HG03139 (cell line): Measurements from ENCODE around the gene MDP1.

Source experiments
- ATAC-seq: cut with Tn5 transposase; IDR thresholded peaks from one replicate; pipeline ENCODE4 v1.9.1; 2021; ENCODE audit not compliant: unreplicated experiment

MDP1 gene

GRCh38 chr14:24182110-24182882, 33.6 kb downstream of the MDP1 start:
- ATAC-seq: no peak

- ATAC-seq: no peak
Observed at GRCh38 chr14:24181371-24182077, 34.3 kb downstream of the MDP1 start.

DNA sequence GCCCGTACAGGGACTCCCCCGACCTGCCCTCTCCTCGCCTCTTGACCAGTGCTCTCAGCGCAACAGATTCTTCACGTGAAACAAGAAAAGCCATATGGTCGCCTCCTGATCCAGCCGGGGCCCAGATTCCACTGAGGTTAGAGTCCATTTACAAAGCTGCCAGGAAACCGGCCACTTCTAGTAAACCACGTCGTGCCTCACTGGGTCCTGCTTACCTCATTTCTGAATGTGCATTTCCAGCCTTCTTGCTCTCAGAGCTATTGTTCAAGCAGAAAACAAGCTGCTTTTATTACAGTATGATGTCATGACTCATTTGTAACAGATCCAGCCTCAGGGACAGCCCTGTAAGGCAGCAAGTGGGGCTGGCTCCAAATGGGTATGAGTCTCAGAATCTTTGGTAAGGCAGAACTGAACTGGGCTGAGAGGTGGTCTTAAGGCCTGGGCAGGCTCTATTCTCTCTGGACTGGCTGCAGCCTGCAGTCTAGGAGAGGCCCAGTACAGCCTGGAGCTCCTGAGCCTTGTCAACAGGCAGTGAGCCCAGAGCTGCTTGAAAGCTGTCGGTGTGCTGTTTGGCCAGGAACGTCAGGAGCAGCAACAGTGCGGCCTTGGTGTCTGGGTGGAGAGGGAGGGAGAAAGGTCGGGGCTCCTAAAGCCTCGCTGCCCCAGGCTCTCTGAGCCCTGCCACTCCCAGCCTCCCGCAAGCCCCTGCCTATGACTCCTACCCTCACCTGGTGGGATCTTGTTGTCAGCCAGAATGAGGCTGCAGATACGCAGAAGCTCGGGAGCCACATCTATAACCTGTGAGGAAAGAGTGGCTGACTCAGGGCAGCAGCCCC, 35.7 kb downstream of the MDP1 start:
- no peak for ATAC-seq

DNA sequence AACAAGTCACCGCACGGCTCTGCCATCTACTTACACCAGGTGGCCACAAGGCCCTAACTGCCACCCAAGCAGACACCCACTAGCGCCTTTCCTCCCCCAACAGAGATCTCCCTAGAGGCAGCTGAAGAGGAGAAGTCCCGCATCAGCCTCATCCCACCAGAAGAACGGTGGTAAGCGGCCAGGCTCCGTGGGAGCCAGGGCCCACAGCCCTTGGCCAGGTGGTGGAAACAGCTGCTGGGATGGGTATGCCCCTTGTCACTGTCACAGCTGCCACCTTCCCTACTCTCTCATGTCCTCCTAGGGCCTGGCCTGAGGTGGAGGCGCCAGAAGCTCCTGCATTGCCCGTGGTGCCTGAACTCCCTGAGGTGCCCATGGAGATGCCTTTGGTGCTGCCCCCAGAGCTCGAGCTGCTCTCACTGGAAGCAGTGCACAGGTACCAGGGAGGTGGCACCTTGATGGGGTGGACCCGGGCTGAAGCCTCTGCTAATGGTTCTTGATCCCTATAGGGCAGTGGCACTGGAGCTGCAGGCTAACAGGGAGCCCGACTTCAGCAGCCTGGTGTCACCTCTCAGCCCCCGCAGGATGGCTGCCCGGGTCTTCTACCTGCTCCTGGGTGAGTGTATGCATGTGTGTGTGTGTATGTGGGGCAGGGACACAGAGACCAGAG, 36.4 kb downstream of the MDP1 start:
- ATAC-seq: no peak

DNA sequence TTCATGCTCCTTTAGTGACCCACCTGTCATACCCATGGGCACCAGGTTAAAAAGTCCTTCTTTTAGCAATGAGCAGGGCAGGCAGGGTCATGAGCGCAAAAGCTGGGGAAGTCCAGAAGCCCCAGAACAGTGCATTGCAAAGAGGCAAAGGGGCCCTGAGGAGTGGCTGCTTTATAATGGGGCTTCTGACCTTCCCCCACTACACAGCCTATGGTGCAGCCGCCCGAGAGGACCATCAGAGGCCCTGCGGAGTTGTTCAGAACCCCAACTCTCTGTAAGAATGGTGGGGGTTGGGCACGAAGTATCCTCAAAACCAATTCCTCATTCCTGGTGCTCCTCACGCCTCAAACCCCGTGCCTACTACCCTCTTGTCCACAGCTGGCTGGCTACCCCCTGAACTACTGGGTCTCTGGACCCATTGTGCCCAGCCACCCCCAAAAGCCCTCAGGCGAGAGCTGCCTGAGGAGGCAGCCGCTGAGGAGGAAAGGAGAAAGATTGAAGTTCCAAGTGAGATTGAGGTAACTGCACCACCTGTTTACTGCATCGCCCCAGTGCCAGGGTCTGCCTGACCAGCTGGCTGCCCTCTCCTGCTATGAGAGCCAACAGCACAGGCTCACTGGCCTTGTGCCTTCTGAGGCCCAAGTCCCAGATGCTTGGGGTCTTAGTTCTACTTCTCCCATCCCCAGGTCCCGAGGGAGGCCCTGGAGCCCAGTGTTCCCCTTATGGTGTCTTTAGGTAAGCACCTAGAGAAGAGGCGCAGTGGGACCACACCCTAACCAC, 37.3 kb downstream of the MDP1 start:
- no peak for ATAC-seq

GRCh38 chr14:24177891-24178290, 38.0 kb downstream of the MDP1 start:
- no peak for ATAC-seq

GRCh38 chr14:24177041-24177825, 38.6 kb downstream of the MDP1 start:
- no peak for ATAC-seq

DNA sequence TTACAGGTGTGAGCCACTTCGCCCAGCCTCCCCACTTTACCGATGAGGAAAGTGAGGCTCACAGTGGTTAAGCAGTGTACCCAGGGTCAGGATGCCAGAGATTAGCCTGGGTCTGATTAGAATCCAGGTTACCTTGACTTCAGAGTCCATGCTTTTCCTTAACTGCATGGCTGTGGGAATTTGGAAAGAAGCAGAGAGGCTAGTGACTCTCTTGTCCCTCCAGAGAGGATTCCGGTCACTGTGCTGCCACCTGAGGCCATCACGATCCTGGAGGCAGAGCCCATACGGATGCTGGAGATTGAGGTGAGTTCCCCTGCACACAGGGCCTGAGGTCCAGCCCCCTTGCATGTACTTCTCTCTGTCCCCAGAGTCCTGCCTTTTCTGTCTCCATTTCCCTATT, 39.3 kb downstream of the MDP1 start:
- ATAC-seq: no peak

- no peak for ATAC-seq
Observed at GRCh38 chr14:24172871-24173281, 43.0 kb downstream of the MDP1 start.

- ATAC-seq: no peak
Observed at GRCh38 chr14:24172261-24172860, 43.5 kb downstream of the MDP1 start.

GRCh38 chr14:24171422-24172260, 44.2 kb downstream of the MDP1 start, which contains the start of gene REC8:
TSS of gene REC8 (plus strand) at chr14:24172080. CDS start at chr14:24172553, 473 bp downstream.
- ATAC-seq: peak; percentile 65

- no peak for ATAC-seq
Observed at GRCh38 chr14:24167469-24168114, 48.3 kb downstream of the MDP1 start.

GRCh38 chr14:24165785-24166184, 50.1 kb downstream of the MDP1 start:
- ATAC-seq: no peak

DNA sequence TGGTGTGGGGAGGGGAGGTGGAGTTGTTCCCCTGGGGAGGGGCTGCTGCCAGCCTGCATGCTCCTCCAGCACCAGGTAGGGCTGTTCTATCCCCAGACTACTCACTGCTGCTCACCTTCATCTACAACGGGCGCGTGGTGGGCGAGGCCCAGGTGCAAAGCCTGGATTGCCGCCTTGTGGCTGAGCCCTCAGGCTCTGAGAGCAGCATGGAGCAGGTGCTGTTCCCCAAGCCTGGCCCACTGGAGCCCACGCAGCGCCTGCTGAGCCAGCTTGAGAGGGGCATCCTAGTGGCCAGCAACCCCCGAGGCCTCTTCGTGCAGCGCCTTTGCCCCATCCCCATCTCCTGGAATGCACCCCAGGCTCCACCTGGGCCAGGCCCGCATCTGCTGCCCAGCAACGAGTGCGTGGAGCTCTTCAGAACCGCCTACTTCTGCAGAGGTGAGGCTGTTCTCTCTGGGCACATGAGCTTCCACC, 51.3 kb downstream of the MDP1 start:
- no peak for ATAC-seq
